Smooth muscle cell of the brain vasculature (primary cell): ENCODE data around the gene TDRD9.

Experiments used
- DNase-seq: peaks from one replicate; pipeline ENCODE4 v3.0.0-alpha.2; 2012; ENCODE audit warnings: low read depth, low spot score

Gene TDRD9

DNA sequence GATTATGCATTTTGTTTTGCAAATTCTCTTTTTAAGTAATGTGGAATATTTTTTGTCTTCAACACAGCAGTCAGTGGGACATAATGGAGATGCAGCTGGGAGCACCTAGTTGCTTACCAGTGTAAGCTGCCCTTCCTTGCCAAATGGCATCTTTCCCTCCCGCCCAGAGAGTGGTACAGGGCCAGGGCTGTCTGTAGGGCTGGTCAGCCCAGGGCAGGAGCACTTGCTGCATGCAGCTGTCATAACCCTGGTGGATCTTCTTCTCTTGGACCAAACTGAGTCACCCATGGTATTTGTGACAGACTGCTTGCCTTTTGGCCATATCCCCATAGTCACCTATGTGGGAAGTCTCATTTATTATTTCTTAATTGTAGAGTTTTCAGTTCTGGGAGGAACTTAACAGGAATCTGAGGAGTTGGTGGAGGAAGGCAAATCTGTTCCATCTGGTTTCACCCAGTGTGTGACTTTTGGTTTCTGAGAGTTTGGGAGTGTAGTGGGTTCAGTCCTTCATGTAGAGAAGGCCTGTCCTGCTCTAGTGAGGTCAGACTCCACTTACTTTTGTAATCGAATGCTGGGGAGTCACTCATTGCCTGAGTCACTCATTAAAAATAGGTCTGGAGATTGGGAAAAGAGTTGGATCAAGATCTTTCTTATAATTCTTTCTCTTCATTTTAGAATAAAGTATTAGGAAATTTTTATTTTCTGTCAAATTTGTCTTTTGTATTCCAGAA lies 95.2 kb downstream of the TDRD9 start:
- no peak for DNase-seq

DNA sequence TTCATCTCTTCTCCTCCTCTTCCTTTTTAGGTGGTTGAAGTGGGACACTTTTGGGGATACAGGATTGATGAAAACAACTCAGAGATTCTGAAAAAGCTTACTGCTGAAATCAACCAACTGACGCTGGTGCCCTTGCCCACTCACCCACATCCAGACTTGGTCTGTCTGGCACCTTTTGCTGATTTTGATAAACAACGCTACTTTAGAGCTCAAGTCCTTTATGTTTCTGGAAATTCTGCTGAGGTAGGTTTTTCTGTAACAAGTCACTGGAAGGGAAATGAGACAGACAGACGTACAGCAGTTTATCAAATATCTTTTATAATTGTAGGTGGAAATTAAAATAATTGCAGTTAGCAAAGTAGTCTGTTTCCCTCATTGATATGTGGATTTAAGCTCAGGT lies 97.3 kb downstream of the TDRD9 start:
- no peak for DNase-seq

DNA sequence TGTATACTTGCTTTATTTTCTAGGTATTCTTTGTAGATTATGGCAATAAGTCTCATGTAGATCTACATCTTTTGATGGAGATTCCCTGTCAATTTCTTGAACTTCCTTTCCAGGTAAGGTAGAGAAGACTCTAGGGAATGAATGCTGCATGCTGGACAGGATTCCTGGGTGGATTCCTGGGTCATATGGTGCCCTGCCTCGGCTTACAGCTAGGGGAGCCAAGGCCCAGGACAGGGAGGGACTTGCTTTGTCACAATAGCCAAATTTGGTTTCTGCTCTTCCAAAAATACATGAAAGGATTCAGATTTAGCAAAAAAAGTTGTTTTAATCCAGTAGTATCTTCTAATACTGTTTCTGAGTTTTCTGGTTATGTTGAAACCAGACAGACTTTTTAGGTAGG lies 97.8 kb downstream of the TDRD9 start:
- DNase-seq = no peak

DNA sequence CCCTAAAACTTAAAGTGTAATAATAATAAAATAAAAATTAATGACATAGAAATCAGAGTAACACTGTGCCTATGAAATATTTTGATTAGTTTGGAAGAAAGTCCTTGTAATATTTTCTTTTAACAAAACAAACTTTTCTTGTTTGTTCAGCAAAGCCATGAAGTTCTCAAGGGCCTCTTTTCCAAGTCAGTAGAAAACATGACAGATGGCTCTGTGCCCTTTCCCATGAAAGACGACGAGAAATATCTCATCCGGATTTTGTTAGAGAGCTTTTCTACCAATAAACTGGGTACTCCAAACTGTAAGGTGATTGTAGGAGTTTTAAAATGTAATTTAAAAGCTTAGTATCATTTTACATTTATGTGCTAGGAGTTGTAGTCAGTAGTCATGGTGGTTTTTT lies 102.7 kb downstream of the TDRD9 start:
- DNase-seq = no peak

DNA sequence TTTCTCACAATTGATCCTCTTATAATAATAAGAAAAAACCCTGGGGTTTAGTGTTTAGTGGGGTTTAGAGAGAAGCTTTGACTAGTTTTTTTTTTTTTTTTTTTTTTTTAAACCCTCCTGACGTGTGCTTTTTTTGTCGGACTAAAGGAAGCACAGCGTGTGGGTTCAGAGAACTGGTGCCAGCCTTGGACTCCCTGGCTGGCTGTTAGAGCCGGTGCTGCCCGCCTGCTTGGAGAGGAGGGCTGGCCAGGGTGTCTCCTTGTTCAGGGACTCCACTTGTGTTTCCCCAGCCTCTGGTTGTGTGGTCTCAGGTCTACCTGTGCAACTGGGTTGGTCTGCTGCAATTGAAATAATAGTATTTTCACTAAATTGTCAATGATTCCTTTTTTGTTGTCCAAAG lies 103.1 kb downstream of the TDRD9 start:
- no peak for DNase-seq

DNA sequence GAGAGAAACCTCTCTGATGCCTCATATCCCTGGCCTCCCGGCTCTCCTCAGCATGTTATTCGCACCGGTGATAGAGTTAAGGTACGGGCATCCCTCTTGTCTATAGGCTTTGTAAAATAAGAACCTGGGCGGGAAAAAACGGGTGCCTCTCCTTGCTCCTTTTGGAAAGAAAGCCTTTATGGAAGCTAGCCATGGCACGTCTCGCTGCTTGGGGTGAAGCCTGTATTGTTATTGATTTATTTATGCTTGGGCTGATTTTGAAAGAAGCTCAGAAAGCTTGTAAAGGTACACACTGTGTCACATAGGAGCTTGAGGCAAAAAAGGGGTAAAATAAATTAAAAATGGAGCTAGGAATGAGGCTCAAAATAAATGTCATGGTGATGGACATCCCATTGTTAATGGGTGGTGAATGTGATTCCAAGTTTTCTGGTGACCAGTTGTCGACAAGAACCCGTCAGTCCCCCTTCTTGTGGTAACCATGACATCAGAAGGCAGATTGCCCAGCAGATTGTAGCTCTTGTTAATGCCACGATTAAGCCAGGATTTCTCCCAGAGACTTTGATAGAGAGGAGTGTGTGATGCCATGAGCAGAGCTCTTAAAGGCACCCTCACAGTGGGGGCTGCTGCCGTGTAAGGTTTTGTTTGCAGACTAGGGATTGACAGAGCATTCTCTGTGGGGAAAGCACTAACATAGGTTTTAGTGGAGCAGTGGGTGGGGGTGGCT lies 106.9 kb downstream of the TDRD9 start:
- DNase-seq = no peak

DNA sequence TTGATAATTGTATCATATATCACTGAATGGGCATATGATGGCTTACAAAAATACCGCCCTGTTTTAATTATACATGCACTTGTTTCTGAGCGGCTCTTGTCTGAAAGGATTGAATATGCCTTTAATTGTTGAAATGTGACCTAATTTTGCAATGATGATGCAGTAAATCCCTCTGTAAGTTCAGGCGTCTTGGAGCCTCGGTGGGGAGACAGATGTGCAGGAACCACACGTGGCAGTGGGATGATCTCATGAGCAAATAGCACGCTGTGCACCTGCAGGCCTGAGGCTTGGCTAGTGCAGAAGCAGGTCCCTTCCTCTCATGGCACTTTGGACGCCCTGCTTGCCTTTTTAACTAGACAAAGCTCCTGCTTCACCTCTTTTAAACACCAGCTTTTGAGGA lies 108.0 kb downstream of the TDRD9 start:
- DNase-seq = no peak

DNA sequence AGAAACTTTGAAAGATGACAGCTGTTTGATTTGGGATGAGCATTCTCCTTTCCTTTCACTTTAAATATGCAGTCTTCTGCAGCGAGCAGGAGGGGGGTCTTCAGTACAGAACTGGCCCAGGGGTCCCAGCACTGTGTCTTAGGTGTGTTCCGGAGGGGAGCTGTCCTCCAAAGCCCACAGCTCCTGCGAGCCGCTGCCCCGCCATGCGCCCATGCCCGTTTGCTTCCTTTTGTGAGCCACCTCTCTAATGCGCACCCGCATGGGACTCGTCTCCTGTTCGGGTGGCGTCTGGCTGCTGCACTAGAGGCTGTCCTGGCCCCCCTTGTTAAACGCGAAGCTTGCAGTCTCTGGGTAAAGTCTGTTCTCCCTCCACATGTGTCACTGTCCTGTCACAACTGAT lies 108.8 kb downstream of the TDRD9 start:
- no peak for DNase-seq

DNA sequence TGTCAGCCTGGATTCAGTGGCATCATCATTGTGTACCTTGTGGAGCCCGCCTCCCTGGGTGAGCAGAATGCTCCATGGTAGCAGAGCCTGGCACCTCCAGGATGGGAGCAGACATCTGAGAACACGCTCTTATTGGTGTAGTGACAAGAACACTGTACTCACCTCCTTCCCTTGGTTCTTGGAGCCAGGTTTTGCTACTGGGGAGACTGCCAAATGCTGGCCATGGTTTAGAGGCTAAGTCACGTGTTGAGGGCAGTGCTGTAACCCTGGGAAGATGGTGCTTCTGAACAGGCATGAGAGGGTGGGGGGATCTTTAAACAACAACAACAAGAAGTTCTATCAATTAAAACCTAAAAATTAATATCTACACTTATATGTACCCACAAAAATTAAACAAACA lies 109.6 kb downstream of the TDRD9 start:
- no peak for DNase-seq

DNA sequence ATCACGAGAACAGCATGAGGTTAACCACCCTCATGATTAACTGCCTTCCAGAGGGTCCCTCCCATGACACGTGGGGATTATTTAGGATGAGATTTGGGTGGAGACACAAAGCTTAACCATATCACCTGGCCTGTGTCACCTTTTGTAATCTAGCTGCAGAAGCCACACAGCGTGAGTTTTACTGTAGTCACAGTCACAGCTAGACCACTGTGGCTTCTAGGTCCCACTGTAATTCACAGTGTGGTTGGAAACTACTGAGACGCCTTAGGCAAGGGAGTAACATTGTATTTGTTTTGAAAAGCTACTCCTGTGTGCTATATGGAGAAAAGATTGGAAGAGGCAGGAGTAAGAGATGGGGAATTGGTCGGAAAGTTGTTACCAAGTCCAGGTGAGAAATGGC lies 111.0 kb downstream of the TDRD9 start:
- DNase-seq = no peak

DNA sequence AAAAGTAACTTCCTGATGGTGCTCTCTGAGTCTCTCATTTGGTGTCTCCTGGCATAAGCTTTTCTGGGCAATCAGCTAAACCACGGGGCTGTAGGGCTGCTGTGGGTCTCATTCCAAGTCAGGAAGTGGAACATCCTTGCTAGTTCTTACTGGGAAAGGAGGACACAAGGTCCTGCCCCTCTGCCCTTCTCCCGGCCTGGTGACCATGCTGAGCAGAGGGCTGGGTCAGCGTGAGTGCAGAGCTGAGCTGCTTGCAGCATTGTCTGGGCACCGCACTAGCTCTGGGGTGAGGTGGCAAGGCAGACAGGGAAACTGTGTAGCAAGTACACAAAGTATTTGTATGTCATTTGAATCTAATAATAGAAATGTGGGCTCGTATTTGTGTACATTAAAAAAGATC lies 112.3 kb downstream of the TDRD9 start:
- no peak for DNase-seq

DNA sequence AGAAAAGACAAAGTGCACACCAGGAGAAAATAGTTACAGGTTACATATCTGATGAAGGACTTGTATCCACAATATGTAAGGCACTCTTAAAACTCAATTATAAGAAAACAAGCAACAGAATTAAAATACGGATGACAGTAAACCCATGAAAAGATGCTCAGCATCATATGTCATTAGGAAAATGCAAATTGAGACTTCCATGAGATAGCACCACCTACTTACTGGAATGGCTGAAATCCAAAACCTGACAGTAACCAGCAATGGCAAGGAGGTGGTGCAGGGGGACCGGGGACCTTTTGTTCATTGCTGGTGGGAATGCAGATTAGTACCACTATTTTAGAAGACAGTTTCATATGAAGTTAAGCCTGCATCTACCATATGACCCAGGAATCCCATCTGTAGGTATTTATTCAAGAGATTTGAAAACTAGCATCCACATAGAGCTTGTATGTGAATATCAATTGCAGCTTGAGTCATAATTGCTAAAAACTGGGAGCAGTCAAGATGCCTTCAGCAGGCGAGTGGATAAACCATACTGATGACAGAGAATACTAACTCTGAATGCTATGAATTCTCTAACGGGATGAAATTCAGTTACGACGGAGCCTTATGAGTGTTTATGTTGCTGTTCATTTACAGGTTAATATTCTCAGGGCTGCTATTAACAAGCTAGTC lies 113.3 kb downstream of the TDRD9 start:
- DNase-seq = no peak

DNA sequence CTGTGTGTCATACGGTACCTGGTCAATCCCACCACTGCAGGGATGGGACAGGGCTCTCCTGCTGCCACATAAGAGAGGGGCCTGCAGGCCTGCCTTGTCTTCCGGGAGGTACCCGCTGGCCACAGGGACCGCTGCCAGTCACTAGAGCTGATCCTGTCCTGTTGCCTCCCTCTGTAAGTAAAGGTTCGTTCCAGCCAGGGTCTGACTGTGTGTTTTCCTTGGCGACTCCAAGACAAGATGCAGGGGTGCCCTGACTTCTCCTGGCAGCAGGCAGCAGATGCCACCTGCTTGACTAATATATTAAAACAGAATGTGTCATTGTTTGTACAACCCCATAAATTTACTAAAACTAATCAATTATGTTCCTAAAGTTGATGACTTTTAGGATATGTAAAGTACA lies 115.8 kb downstream of the TDRD9 start:
- DNase-seq = no peak

DNA sequence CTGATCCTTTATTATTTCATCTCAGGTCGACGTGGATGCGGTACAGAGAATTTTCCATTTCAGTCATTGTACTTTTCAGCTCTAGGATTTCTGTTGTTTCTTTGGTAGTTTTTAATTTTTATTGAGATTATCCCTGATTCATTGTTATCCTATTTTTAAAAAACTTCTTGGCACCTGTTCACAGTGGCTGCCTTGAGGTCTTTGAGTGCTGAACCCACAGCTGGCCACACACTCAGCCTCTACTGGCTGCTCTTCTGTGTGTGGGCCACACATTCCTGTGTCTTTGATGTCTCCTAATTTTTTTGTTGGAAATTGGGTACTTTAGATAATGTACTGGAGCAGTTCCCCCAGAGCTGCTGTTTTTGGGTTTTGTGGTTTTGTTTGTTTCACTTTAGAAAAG lies 119.5 kb downstream of the TDRD9 start:
- DNase-seq = no peak

DNA sequence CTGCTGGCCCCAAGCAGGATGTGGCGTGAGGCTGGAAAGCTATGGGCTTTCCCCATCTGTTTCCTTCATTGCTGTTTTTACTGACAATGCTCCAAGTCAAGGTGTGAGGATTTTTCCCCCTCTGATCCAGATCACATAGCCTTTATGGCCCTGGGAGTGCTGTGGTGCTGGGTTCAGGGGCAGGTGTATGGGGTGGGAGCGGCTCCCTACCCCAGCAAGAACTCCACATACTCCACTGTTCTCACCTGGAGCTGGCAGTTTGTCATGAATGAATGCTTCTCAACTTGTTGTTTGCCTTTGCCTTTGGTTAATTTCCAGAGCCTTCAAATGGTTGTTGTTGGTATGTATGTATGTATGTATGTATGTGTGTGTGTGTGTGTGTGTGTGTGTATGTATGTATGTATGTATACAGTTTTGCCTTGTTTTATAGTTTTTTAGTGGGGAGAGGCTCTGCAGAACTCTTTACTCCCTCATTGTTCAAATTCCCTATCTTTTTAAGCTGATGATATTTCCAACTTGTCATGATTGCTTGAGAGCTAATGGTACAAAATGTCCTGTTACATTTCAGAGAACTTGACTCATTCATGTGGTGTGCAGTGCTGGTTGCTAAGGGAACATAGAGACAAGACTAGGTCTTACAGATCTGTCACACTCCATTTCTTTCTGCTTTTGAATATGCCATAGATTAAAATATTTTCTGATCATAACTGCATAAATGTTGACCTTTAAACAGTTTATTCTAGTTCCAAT lies 120.7 kb downstream of the TDRD9 start:
- DNase-seq = no peak

DNA sequence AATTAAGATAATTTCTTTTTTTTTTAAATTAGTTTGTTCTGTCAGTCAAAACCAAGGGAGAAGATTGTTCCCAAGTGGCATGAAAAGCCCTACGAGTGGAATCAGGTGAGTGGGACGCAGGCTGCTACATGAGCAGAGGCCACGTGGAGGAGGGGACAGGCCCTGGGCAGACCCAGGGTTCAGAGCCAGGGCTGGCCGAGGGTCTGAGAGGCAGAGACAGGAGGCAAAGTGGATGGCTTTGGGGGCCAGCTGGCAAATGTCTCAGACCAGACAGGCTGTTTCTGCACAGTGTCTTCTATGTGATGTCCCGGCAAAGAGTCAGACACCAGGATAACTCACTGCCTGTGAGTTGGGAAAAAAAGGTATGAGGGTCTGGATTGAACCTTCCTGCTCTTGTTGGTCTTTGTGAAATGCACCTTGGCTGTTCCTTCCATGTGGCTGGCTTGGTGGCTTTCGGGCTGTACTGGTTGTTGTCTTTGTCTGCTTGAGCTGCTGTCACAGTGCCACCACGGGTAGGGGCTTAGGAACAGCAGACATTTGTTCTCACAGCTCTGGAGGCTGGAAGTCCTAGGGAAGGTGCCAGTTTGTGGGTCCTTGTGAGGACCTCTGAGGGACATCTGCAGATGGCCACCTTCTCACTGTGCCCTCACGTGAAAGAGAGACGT lies 121.5 kb downstream of the TDRD9 start:
- no peak for DNase-seq

DNA sequence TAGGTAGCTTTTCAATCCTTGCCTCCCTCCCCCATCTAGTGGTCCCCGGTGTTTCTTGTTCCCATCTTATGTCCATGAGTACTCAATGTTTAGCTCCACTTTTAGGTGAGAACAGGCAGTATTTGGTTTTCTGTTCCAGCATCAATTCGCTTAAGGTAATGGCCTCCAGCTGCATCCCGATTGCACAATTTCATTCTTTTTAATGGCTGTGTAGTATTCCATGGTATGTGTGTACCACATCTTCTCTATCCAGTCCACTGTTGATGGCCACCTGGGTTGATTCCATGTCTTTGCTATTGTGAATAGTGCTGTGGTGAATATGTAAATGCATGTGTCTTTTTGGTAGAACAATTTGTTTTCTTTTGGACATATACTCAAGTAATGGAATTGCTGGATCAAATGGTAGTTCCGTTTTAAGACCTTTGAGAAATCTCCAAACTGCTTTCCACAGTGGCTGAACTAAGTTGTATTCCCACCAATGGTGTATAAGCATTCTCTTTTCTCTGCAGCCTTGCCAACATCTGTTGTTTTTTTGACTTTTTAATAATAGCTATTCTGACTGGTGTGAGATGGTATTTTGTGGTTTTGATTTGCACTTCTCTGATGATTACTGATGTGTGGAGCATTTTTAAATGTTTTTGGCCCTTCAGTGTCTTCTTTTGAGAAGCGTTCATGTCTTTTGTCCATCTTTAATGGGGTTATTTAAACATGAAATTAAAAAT lies 123.0 kb downstream of the TDRD9 start:
- no peak for DNase-seq

DNA sequence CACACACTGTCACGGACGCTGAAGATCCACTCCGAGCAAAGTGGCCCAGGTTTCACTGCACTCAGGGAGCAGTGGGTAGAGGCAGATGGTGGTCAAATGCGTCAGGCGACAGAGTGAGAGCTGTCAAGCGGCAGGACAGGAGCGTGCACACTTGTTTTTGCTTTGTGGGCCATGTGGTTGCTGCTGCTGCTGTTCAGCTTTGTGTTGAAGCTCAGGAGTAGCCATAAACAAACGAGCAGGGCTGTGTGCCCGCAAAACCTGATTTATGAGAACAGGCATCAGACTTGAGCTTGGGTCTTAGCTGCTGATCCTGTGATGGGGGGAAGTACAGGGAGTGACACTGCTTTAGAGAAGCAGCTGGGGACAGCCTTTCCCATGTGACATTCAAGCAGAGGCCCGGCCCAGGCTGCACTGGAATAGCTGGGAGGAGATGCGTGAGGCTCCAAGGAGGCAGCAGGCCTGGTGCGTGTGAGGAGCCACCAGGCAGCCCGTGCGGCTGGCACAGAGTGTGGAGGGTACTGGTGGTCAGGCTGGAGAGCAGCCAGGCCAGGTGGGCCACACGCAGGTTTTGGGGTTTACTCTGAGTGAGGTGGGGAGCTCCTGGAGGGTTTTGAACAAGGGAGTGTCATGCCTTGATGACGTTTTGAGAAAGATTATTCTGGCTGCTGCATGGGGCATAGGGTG lies 126.1 kb downstream of the TDRD9 start:
- no peak for DNase-seq

DNA sequence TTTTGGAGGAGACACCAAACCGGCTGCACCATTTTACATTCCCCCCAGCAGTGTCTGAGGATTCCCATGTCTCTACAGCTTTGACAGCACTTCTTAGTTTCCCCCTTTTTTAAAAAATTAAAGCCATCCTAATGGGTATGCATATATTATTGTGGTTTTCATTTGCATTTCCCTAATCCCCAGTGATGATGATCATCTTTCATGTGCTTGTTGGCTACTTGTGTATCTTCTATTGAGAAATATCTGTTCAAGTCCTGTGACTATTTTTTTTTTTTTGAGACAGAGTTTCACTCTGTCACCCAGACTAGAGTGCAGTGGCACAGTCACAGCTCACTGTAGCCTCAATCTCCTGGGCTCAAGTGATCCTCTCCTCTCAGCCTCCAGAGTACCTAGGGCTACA lies 134.0 kb downstream of the TDRD9 start:
- DNase-seq = no peak

DNA sequence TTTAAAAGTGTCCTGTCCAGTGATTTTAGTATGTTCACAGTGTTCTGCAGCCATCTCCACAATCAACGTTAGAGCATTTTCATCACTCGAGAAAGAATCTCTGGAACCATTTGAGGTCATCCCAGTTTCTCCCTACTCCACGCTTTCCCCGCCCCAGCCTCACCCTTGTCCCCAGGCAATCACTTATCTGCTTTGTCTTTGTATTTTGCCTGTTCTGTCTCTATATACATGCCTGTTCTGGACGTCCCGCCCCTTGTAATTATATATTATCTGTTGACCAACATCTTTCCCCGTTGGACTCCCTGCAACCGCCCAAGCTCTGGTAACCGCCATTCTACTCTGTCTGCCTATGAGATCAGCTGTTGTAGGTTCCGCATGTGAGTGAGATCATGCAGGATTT lies 135.7 kb downstream of the TDRD9 start:
- no peak for DNase-seq
